Measurements from ENCODE around the gene RBMS3. TPM values are rescaled to one million over a fixed set of nuclear protein-coding genes. Genes with fewer than 3 reads are reported as not detected.

The RBMS3 gene
- total and polyA plus RNA-seq, 4 donors = 4.8 to 117 (median 29.4) TPM

DNA sequence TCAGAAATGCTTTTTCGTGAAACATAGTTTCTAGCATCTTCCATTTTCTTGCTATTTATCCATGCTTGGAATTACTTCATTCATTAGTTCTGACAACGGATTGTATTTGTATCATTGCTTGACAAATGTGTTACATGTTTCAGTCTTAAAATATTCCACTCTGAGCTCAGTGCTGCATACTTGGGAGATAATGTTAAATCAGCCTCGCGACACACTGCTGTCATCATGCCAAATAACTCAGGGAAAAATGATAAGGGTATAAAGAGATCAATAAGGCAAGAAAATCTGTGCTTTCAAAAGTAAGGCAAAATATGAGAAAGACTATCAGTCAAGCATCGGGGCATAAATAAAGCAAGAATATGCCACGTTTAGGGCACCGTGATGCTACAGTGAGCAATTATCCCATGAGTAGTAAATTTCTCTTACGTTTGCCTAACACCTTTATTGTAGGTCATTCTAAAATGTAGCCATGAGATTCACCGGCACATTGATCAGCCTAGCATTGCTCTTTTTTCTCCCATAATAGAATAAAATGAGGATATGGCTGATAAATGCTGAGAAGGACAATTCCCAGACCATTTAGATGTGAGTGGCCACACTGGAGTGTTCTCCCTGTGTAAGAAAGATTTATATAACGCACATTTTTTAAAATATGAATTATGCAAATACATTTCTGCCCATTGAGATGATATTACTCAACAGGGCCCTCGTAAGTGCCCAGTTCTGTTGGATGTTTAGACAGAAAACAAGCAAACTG, 133.8 kb downstream of the RBMS3 start:
- H3K9me3 ChIP-seq (ENCODE audit: control insufficient read depth in 4 of 4, insufficient read depth in 3 of 4, low read length in 3 of 4) = no peaks in the 10 kb centered on the region
- DNase-seq (no peak), ATAC-seq (ENCODE audit: insufficient read depth, low FRiP score) (no peak)
- H3K36me3 ChIP-seq (ENCODE audit: control insufficient read depth in 4 of 4, insufficient read depth in 4 of 4, low read length in 4 of 4) = no peaks in the 10 kb centered on the region
- no peak overlapping the region for H3K27ac ChIP-seq (ENCODE audit: low read depth in 1 of 2, low read length in 1 of 2)
- H3K27me3 ChIP-seq (ENCODE audit: control insufficient read depth in 3 of 3, insufficient read depth in 3 of 3, low read length in 2 of 3) = no peaks in the 10 kb centered on the region
- H3K4me1 ChIP-seq (ENCODE audit: control insufficient read depth in 5 of 5, insufficient read depth in 5 of 5, low read length in 5 of 5) = peaks cover 0 to 16% (median 5%) of the 10 kb centered on the region in 5 donors
- WGBS, 2 donors = 76 to 83% methylated on average over 11 of the region's 11 CpGs
- H3K4me3 ChIP-seq = no peak overlapping the region
- TF ChIP-seq, protein P1, sequence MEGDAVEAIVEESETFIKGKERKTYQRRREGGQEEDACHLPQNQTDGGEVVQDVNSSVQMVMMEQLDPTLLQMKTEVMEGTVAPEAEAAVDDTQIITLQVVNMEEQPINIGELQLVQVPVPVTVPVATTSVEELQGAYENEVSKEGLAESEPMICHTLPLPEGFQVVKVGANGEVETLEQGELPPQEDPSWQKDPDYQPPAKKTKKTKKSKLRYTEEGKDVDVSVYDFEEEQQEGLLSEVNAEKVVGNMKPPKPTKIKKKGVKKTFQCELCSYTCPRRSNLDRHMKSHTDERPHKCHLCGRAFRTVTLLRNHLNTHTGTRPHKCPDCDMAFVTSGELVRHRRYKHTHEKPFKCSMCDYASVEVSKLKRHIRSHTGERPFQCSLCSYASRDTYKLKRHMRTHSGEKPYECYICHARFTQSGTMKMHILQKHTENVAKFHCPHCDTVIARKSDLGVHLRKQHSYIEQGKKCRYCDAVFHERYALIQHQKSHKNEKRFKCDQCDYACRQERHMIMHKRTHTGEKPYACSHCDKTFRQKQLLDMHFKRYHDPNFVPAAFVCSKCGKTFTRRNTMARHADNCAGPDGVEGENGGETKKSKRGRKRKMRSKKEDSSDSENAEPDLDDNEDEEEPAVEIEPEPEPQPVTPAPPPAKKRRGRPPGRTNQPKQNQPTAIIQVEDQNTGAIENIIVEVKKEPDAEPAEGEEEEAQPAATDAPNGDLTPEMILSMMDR (IDR thresholded peaks at IDR 0.05; ENCODE audit: control extremely low read depth, extremely low read depth) = no peak
- no peak overlapping the region for H3K9ac ChIP-seq (ENCODE audit: insufficient read depth in 1 of 2, low read length in 2 of 2)

DNA sequence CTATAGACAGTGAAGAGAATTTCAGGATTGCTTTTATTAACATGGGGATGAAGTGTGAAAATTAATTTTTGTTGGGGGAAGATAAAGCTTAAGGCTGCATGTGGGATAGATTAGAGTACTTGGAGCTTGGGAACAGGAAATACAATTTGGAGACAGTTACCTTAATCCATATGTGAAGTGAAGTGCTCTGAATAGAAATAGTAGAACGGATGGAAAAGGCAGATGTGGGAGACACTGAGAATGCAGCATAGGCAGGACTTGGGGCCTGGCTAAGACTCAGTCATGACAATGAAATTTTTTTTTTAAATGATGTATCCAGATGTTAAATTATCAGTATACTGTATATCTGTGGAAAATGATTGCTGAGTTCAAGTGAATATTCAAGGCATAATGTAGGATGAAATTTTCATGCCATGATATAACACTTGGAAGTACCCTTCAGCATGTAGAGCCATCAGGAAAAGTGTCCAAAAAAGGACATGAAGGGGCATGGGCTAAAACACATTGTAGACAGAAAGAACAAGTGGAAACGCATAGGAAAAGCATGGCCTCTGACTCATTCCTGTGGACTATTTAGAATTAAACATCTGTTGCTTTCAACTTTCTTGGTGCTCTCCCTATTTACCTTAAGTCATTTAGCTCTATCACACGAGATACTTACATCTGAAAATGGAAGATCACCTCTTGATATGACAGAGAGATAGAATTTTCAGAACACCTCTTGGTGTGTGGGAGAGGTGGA, 134.8 kb downstream of the RBMS3 start:
- H3K27me3 ChIP-seq (ENCODE audit: control insufficient read depth in 3 of 3, insufficient read depth in 3 of 3, low read length in 2 of 3) = no peaks in the 10 kb centered on the region
- DNase-seq (no peak), ATAC-seq (ENCODE audit: insufficient read depth, low FRiP score) (no peak)
- H3K36me3 ChIP-seq (ENCODE audit: control insufficient read depth in 4 of 4, insufficient read depth in 4 of 4, low read length in 4 of 4) = no peaks in the 10 kb centered on the region
- H3K9ac ChIP-seq (ENCODE audit: insufficient read depth in 1 of 2, low read length in 2 of 2) = no peak overlapping the region
- no peak overlapping the region for H3K4me3 ChIP-seq
- peaks cover 0 to 15% (median 0%) of the 10 kb centered on the region in 5 donors for H3K4me1 ChIP-seq (ENCODE audit: control insufficient read depth in 5 of 5, insufficient read depth in 5 of 5, low read length in 5 of 5)
- TF ChIP-seq, protein P1 (IDR thresholded peaks at IDR 0.05; ENCODE audit: control extremely low read depth, extremely low read depth) = no peak
- H3K9me3 ChIP-seq (ENCODE audit: control insufficient read depth in 4 of 4, insufficient read depth in 3 of 4, low read length in 3 of 4) = no peaks in the 10 kb centered on the region
- WGBS, 2 donors = 84 to 85% methylated on average over 3 of the region's 3 CpGs
- H3K27ac ChIP-seq (ENCODE audit: low read depth in 1 of 2, low read length in 1 of 2) = no peak overlapping the region

DNA sequence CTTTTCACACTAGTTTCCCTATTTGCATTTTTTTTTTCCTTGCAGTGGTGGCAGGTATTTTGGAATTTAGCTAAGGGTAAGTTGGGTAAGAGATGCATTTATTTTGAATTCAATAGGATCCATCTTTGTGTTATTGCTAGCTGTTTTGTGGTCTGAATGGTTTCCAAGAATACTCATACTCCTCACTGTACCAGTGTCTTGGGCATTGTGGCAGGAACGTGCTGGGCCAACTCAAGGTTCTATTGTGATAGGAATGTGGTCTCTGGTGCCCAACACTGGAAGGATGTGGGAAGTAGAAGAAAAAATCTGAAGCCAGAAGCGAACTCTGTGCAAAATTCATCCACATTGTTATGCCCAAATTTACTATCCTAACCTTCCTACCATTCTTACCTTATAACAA, 135.6 kb downstream of the RBMS3 start:
- no peak overlapping the region for H3K27ac ChIP-seq (ENCODE audit: low read depth in 1 of 2, low read length in 1 of 2)
- TF ChIP-seq, protein P1 (IDR thresholded peaks at IDR 0.05; ENCODE audit: control extremely low read depth, extremely low read depth) = no peak
- DNase-seq = no peak
- H3K4me1 ChIP-seq (ENCODE audit: control insufficient read depth in 5 of 5, insufficient read depth in 5 of 5, low read length in 5 of 5) = peaks cover 0 to 14% (median 0%) of the 10 kb centered on the region in 5 donors
- H3K9me3 ChIP-seq (ENCODE audit: control insufficient read depth in 4 of 4, insufficient read depth in 3 of 4, low read length in 3 of 4) = no peaks in the 10 kb centered on the region
- no peak overlapping the region for H3K9ac ChIP-seq (ENCODE audit: insufficient read depth in 1 of 2, low read length in 2 of 2)
- no peaks in the 10 kb centered on the region for H3K27me3 ChIP-seq (ENCODE audit: control insufficient read depth in 3 of 3, insufficient read depth in 3 of 3, low read length in 2 of 3)
- no peak for ATAC-seq (ENCODE audit: insufficient read depth, low FRiP score)
- H3K4me3 ChIP-seq = no peak overlapping the region
- 77 to 80% methylated on average over 2 of the region's 2 CpGs for WGBS, 2 donors
- H3K36me3 ChIP-seq (ENCODE audit: control insufficient read depth in 4 of 4, insufficient read depth in 4 of 4, low read length in 4 of 4) = no peaks in the 10 kb centered on the region

All from lung (tissue), 12 donors.